GM10847 (cell line): Measurements from ENCODE around the gene BICRA.

Source experiments
- POLR2A ChIP-seq: IDR thresholded peaks from 2 replicates; pipeline ENCODE4 v1.6.1; 2011; ENCODE audit not compliant: insufficient read length; ENCODE audit errors: extremely low read depth

Gene BICRA

DNA sequence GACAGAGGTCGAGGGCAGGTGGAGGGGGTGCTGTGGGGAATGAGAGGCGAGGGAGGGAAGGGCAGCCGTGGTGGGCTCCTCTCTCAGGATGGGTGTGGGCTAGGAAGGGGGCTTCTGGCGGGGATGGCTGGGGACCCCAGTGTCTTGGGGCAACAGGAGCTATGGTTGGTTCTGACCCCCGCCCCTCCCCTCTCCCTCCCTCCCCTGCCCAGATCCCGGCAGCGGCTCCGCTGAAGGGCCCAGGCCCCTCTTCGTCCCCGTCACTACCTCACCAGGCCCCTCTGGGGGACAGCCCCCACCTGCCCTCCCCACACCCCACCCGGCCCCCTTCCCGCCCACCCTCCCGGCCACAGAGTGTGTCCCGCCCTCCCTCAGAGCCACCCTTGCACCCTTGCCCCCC lies 85.0 kb downstream of the BICRA start:
- TF ChIP-seq POLR2A: no peak

DNA sequence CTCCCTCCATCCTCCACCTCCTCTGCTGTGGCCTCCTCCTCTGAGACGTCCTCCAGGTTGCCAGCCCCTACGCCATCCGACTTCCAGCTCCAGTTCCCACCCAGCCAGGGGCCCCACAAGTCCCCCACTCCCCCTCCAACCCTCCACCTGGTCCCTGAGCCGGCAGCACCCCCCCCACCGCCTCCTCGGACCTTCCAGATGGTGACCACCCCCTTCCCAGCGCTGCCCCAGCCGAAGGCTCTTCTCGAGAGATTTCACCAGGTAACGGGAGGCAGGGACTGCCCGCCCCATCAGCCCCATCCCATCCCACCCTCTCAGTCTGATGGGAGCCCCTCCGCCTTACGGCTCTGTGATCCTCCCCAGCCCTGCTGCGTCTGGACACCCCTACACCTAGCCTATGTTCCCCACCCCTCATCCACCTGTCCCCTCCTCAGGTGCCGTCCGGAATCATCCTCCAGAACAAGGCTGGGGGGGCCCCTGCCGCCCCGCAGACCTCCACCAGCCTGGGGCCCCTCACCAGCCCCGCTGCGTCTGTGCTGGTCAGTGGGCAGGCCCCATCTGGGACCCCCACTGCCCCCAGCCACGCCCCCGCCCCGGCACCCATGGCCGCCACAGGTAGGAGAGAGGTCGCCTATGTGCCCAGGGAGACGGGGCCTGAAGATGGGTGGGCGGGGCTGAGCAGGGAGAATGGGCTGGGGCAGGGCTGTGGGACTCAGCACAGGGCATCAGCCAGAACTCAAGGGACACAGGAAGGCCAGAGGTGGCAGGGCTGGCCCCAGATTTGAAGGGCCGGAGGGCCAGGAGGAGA lies 85.7 kb downstream of the BICRA start:
- TF ChIP-seq POLR2A: no peak

DNA sequence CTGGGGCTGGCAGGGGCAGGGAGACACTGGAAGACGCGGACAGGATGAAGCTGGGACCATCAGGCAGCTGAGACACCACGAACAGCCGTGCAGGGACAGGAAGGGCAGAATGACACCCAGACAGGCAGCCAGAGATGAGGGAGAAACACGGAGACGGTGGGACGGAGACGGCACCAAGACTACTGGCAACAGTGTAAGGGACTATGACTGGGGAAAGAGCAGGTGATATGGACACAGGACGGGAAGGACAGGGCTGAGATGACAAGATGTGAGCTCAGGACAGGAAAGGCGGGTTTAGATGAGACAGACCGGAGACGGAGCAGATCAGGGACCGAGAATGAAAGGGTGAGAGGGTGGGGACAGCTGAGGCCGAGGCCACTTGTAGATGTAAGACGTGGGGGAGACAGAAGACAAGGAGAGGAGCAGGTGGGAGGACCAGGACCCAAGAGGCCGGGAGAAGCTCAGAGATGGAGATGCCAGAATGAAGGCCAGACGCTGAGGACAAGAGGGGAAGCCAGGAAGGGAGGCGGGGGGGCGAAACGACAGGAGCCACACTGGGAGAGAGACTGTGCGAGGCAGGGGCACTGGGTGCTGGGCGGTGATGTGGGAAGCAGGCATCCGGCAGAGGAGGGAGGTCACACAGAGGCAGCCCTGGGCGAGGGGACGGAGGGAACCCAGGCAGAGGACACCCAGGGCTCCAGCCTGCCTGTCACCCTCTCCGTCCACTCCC lies 86.8 kb downstream of the BICRA start:
- no peak for TF ChIP-seq POLR2A

DNA sequence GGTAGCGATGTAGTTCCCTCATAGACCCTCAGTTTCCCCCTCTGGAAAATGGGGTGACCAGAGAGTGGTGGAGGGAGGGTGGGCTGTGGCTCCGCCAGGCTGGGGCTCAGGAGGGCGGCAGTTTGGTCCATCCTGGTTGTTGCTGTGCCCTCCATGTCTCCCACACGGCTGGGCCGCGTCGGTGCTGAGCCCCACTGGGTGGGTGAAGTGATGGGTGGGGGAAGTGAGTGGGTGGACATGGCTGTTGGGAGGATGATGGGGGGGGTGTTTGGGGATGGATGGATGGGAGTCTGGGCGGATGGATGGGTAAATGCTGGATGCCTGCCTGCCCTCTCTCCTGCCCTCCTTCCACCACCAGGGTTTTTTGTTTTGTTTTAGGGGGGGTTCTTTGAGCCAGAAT lies 87.7 kb downstream of the BICRA start:
- TF ChIP-seq POLR2A: no peak

DNA sequence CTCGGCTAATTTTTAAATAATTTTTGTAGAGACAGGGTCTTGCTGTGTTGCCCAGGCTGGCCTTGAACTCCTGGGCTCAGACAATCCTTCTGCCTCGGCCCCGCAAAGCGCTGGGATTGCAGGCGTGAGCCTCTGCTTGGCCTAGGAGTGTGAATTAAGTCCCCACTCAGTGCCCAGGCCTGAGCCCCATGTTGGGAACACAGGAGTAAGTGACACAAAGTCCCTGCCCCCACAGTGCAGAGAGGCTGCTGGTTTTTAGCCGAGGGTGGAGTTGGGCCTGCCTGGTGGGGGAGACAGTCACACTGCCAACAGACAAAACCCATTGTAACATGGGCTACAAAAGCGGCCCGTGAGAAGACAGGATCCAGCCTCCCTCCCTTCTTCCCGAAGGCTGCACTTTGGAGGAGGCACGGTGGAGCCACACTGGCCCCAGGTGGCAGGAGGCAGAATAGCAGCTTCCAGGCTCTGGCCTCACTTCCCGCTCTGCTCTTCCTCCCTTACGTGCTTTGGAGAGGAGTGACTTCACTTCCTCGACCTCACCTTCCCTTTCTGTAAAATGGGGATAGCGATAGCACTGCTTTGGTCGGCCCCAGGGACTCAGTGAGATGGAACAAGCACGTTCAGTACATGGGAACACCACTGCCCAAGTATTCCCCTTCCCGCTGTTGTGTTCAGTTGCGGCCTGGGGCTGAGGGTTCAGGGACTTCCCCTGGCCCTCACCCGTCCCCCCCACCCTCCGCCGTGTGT lies 89.1 kb downstream of the BICRA start:
- TF ChIP-seq POLR2A: no peak

DNA sequence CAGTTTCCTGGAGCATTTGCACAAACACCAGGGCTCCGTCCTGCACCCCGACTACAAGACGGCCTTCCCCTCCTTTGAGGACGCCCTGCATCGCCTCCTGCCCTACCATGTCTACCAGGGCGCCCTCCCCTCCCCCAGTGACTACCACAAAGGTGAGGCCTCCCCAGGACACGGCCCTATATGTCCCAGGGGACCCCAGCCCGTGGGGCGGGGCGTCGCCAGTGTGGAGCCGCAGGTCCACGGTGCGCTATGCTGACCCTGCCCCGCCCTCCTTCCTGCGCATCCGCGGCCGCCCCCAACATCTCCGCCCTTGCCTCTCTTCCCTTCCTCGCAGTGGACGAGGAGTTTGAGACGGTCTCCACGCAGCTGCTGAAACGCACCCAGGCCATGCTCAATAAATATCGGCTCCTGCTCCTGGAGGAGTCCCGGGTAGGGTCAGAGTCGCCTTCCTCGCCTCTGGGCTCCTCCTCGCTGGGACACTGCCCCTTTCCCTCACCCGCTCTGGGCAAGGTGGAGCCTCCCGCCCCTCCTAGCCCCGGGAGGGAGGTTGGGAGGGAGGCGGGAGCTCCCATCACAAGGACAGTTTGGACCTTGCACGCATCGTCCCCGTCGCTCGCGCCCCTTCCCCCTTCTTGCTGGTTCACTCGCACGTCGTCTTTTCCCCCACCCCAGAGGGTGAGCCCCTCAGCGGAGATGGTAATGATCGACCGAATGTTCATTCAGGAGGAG lies 89.9 kb downstream of the BICRA start:
- TF ChIP-seq POLR2A: no peak

DNA sequence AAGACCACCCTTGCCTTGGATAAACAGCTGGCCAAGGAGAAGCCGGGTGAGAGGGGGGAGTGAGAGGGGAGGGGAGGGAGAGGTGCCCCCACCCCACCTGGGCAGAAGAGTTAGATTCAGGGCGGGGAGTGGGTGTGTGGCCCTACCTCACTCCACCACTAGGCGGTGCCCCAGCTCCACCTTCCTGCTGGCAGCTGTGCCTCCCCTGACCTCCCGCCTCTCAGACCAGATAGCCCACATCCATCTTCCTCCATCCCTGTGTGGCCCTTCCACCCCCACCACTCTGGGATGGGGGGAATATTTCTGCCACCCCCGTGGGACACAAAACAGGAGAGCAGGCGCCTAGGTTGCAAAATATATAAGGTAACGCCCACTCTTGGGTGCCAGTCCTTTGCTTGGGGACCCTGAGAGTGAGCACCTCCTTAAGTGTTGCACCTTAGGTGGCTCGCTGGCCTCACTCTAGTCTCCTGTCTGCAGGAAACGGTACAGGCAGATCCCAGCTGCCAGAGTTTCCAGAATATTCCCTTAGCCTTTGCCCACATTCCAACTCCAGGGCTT lies 90.5 kb downstream of the BICRA start:
- no peak for TF ChIP-seq POLR2A

DNA sequence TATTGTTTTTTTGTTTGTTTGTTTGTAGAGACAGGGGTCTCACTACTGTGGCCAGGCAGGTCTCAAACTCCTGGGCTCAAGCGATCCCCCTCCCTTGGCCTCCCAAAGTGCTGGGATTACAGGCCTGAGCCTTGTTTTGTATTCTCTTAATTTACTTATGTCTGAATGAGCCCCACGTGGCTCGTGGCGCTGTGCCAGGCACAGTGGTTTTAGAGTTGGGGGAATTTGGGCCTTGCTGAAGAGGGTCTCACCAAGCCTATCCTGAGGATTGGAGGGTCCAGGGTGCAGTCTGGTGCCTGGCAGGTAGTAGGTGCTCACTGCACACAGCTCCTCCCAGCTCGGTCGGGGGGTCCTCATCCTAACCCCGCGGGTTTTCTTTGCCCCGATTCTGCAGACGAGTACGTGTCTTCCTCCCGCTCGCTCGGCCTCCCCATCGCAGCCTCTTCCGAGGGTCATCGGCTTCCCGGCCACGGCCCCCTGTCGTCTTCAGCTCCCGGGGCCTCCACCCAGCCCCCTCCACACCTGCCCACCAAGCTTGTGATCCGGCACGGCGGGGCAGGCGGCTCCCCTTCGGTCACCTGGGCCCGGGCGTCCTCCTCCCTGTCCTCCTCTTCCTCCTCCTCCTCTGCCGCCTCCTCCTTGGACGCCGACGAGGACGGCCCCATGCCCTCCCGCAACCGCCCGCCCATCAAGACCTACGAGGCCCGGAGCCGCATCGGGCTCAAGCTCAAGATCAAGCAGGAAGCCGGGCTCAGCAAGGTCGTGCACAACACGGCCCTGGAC lies 92.2 kb downstream of the BICRA start:
- TF ChIP-seq POLR2A: no peak

DNA sequence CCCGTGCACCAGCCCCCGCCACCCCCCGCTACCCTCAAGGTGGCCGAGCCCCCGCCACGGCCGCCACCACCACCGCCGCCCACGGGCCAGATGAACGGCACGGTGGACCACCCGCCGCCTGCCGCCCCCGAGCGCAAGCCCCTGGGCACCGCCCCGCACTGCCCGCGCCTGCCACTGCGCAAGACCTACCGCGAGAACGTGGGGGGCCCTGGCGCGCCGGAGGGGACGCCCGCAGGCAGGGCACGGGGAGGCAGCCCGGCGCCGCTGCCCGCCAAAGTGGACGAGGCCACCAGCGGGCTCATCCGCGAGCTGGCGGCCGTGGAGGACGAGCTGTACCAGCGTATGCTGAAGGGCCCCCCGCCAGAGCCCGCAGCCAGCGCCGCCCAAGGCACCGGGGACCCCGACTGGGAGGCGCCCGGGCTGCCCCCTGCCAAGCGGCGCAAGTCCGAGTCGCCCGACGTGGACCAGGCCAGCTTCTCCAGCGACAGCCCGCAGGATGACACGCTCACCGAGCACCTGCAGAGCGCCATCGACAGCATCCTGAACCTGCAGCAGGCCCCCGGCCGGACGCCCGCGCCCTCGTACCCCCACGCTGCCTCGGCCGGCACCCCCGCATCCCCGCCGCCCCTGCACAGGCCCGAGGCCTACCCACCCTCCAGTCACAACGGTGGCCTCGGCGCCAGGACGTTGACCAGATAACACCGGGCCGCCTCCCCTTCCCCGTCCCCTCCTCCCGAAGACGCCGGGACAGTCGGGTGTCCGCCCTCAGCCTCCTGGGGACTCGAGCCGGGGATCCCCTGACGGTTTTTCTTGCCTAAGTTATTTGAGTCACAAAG lies 93.0 kb downstream of the BICRA start:
- no peak for TF ChIP-seq POLR2A

DNA sequence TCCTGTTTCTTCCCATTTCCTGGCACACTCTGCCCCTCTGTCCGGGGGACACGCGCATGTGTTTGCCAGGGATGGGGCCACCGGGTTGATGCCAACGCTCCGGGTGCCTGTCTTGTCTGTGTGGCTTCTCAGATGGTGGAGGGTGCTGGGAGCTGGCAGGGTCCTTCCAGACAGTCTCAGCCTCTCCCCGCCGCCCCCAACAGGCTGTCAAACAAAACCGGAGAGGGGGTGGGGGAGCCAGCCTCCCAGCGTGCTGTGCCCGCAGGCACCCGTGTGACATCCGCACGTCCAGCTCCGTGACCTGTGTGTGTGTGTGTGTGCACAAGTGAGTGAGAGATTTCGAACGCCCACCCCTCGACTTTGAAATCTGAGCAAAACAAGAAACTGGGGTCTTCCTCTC lies 93.7 kb downstream of the BICRA start:
- no peak for TF ChIP-seq POLR2A

DNA sequence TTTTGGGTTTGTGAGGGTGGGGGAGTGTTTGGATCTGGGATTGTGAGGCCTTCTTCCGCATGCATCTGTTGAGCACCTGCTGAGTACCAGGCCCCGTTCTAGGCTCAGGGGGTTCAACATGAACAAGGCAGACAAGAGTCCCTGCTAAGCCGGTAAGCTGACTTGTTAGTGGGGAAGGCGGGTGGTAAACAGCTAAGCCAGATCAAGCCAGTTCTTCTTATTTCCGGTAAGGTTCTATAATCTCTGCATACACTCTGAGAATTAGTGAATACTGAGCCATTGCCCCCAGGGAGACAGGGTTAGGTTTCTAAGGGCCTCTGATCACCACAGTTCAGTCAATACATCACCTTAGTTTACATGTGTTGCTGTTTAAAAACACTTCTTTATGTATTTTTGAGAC lies 94.4 kb downstream of the BICRA start:
- no peak for TF ChIP-seq POLR2A

DNA sequence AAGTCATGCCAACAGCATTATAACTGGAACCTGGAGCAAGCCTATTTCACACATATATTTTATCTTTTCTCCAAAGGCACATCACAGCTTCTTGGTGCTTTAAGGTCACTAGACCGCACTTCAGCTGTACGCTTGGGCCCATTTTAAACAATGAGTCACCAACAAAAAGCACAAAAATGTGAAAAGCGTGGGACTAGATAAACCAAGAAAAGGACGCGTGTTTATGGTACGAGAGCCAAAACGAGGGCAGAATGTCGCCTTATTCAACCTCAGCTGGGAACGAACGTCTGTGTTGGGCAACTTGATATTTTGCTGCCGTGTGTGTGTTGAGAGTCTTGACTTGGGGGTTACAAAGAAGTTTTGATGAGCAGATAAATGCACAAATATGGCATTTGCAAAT lies 95.1 kb downstream of the BICRA start:
- no peak for TF ChIP-seq POLR2A

DNA sequence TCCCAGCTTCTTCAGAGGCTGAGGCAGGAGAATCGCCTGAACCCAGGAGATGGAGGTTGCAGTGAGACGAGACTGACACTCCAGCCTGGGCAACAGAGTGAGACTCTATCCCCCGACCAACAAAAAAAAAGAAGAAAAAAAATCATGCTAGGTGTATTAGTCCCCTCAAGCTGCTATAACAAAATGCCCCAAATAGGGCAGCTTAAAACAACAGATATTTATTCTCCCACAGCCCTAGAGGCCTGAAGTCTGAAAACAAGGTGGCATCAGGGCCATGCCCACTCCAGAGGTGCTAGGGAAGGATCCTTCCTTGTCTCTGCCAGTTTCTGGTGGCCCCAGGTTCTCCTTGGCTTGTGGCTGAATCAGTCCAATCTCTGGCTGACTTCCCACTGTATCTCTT lies 95.7 kb downstream of the BICRA start:
- no peak for TF ChIP-seq POLR2A

DNA sequence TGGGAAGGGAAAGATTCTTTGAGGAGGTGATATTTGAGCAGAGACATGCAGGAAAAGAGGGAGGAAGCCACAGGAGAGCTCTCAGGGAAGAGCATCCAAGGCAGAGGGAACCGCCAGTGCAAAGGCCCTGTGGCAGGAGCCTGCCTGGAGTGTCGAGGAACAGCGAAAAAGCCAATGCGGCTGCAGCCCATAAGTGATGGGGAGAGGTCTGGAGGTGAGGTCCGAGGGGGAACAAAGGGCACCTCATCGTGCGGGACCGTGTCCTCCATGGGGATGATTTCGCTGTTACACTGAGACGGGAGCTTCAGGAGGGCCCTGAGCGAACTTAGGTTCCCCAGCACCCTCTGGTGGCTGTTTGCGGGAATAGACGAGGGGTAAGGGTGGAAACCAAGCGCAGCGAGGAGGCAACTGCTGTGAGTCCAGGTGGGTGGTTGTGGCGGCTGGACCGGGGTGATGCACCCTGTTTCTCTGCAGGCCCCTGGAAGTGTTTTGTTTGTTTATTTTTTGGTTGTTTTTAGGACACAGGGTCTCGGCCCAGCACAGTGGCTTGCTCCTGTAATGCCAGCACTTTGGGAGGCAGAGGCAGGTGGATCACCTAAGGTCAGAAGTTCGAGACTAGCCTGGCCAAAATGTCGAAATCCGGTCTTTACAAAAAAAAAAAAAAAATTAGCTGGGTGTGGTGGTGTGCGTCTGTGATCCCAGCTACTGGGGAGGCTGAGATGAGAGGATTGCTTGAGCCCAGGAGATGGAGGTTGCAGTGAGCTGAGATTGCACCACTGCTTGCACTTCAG lies 98.4 kb downstream of the BICRA start:
- TF ChIP-seq POLR2A: no peak
